Astrocyte of the hippocampus (primary cell): ENCODE results near the gene GNAT2.

Source experiments
- DNase-seq: peaks from one replicate; pipeline ENCODE4 v3.0.0; 2011; ENCODE audit warnings: low read depth, low spot score

GNAT2 gene

GRCh38 chr1:109610609-109611307 lies 8.7 kb downstream of the GNAT2 start:
- DNase-seq = peak; percentile 54

DNA sequence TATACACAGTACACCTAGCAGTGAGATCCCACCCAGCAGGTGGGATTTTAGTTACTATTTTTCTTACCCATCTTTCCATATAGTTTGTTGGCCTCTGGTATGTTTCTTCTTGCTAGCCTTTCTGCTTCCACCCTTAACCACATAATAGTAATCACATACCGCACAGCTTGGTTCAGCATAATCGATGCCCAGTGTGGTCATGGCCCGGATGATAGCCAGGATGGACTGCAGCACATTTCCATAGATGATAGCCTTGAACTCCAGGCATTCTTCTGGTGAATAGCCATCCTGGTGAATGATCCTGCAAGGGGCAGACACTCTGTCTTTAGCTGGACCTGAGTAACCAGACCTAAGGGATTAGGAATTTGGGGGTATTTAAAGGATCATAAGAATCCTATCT lies 9.5 kb downstream of the GNAT2 start:
- DNase-seq = peak; percentile 58

DNA sequence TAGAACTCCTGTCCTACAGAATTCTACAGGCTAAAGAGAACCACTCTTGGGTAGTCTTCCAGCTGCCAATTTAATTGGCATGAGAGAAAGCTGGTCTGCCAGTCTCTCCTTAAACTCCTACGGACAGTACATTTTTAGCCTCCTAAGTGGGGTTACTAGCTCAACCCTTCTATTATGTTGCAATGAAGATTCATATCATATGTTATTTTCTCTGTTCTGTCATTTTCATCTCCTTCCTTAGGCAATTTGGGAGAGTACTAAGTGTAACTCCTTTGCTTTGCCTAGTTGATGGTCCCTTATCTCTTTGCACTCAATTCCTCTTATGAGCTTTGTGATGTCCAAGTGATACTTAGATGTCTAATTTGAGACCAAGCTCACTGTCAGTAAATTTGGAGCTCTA lies 14.0 kb downstream of the GNAT2 start:
- no peak for DNase-seq

- DNase-seq = no peak
These were observed 16.2 kb downstream of the GNAT2 start for GRCh38 chr1:109603229-109603628.

DNA sequence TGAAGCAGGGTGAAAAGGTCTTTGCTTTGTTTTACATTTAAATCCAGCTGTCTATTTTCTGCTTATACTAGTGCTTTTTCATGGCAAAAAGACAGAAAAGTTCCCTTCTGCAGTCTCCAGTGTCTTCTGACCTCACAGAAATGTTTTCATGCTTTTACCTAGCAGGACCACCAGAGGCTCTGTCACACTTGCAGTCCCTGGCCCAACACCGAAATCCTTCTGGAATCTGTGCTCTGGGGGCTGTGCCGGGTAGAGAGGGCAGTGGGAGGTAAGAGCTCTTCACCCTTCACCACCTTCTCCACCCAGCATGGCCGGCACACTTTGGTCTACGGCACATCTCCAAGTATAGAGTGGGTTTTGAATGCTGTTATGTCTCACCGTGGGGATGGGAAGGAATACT lies 20.8 kb downstream of the GNAT2 start:
- no peak for DNase-seq

- DNase-seq = no peak
These were observed 21.3 kb downstream of the GNAT2 start for GRCh38 chr1:109598156-109598555.

DNA sequence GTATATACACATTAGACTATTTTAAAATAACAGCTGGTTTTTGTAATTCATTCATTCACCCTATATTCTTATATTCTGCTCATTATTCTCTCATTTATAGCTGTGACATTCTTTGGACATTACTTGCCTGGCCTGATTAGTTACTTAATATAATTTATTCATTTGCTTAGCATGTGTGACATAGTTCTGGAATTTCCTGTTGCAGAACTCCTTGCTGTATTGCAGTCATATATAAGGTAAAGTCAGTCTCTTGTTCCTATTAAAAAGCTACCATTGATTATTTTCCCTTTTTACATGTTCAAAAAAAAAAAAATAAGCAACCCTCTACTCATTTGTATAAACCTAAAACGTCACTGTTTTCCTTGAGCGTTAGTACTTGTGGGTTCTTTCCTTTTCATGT lies 23.9 kb downstream of the GNAT2 start:
- DNase-seq = no peak

DNA sequence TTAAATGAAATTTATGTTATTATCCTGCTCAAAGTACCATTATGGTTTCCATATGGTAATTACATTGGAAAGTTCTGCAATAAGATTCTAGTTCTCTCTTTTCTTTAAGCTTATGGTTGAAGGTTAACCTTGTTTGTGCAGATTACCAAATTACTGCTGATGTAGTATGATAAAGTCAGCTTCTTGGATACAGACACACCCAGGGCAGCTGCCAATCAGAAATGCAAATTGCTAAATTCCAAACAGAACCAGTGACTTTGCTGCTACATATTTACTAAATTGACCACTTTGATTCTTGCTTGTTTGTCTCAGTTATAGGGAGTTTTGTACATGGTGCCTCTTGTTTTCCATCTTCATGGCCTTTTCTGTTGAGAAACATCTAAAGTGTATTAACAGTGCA lies 26.5 kb downstream of the GNAT2 start:
- DNase-seq = no peak

- no peak for DNase-seq
These were observed 29.7 kb downstream of the GNAT2 start for GRCh38 chr1:109589679-109590078.

- no peak for DNase-seq
These were observed 30.2 kb downstream of the GNAT2 start for GRCh38 chr1:109589177-109589576.

GRCh38 chr1:109586055-109586454 lies 33.4 kb downstream of the GNAT2 start:
- no peak for DNase-seq

- DNase-seq = no peak
These were observed 34.6 kb downstream of the GNAT2 start for GRCh38 chr1:109584766-109585165.

DNA sequence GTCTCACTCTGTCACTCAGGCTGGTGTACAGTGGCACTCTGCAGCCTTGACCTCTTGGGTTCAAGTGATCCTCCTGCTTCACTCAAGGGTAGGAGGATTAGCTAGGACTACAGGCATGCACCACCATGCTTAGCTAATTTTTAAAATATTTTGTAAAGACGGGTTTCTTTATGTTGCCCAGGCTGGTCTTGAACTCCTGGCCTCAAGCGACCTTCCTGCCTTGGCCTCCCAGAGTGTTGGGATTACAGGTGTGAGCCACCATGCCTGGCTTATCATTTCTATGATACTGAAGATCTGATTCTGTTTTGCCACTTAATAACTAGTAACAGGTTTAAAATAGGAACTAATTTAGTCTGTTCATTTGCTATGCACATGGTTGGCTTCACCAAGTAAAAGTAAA lies 37.4 kb downstream of the GNAT2 start:
- DNase-seq = no peak

- DNase-seq = peak; percentile 70
These were observed 39.9 kb downstream of the GNAT2 start for GRCh38 chr1:109579491-109579890.

GRCh38 chr1:109578947-109579443 lies 40.4 kb downstream of the GNAT2 start:
- DNase-seq = peak; percentile 26

- DNase-seq = no peak
These were observed 45.6 kb downstream of the GNAT2 start for GRCh38 chr1:109573785-109574184.

DNA sequence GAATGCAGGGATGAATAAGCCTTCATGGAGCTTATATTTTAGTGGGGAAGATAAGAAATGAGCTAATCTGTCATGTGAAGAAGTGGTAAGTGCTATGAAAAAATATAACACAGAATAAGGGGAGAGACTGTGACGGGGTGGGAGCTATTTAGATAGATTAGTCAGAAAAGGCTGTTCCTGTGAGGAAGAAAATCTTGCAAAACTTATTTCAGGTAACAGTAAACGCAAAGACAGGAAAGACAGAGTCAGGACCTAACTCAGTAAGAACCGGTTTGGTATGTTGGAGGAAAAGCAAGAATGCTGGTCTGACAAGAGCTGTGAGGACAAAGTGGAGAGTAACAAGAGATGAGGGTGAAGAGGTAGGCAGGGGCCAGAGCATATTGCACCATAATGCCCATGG lies 49.0 kb downstream of the GNAT2 start:
- DNase-seq = peak; percentile 39

- DNase-seq = no peak
These were observed 50.1 kb downstream of the GNAT2 start for GRCh38 chr1:109569323-109569722.

DNA sequence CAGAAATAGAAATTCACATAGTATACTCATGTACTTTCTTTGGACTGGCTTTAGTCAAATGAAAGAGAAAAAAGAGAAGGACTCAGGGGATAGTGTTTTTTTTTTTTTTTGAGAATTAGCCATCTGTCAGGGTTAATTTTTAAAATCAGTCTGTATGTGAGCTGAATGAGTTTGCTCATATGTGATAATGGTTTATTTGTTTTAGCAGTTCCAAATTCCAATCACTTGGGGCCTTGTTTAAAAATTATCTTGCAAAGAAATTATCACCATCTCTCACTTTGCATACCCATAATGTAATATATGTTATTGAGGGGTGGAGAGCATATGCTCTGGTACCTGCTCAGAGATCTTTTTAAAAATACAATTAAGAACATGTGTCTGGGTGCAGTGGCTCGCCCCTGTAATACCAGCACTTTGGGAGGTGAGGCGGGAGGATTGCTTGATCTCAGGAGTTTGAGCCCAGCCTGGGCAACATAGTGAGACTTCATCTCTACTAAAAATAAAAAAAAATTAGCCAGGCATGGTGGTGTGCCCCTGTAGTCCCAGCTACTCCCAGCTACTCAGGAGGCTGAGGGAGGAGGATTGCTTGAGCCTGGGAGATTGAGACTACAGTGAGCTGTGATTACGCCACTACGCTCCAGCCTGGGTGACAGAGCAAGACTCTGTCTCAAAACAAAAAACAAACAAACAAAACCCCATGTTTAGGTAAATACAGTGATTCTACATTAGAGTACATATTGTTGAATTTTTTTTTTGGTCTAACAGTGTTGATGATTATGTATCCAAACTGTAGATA lies 51.3 kb downstream of the GNAT2 start:
- DNase-seq = no peak

DNA sequence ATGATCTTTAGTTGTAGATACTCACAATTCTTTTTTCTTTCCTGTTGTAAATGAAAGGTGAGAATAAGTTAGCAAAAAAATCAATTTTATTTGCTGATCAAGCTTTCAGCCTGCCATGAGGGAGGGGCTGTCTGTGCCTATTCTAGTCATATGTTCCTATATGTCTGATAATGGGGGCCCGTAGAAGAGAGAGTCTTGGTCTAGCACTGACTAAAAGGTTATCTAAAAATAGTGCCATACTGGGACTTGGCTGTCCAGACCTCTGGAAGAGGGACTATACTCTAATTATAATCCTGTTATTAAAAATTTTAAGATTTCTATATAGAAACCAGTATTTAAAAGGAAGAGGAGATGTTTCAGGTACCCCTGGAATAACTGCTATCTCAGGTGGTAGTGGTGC lies 52.4 kb downstream of the GNAT2 start:
- DNase-seq = no peak

- no peak for DNase-seq
These were observed 54.2 kb downstream of the GNAT2 start for GRCh38 chr1:109565241-109565640.

- DNase-seq = no peak
These were observed 55.1 kb downstream of the GNAT2 start for GRCh38 chr1:109564194-109564878.
